Caco-2 (cell line): ENCODE measurements around the gene KIFC3. TPM values are rescaled to one million over a fixed set of nuclear protein-coding genes. Genes with fewer than 3 reads are reported as not detected.

Experiments
- BruUV-seq: library from RNA; stranded (reverse); fragments of 400-500 nt; replicated peaks from 2 replicates; lab custom pipeline; 2021; lab: Mats Ljungman, UMichigan
- CTCF ChIA-PET: fragments of 300-600 bp; sonication (Branson Sonifier 250); formaldehyde crosslinking; loops from one replicate; lab custom pipeline; 2022; ENCODE audit warnings: antibody characterized with exemption; lab: Charles Lee
- POLR2A ChIA-PET: fragments of 300-600 bp; sonication (Branson Sonifier 250); formaldehyde crosslinking; loops from one replicate; lab custom pipeline; 2022; ENCODE audit warnings: antibody characterized with exemption; lab: Charles Lee
- DNase-seq, 2 experiments: peaks; one replicate each; pipeline versions ENCODE4 v3.0.0 to v3.0.0-alpha.2; 2020 to 2022
- H3K27me3 ChIP-seq: replicated peaks from 2 replicates; pipeline ENCODE4 v1.6.0; 2011; ENCODE audit warnings: low read length; ENCODE audit not compliant: control insufficient read depth, insufficient read depth
- H3K36me3 ChIP-seq: 2 replicates; pipeline ENCODE4 v1.5.1; 2011; ENCODE audit warnings: low read length; ENCODE audit not compliant: control insufficient read depth, insufficient read depth
- H3K4me1 ChIP-seq: fragments of 250-450 bp; sonication (Bioruptor Pico); 2 replicates; pipeline ENCODE4 v1.5.1; 2020; ENCODE audit warnings: mild to moderate bottlenecking
- H3K4me3 ChIP-seq: 2 replicates; pipeline ENCODE4 v1.5.1; 2011; ENCODE audit warnings: low read depth, mild to moderate bottlenecking, control low read depth, low read length
- H3K9me3 ChIP-seq: fragments of 250-450 bp; sonication (Bioruptor Pico); 2 replicates; pipeline ENCODE4 v1.5.1; 2020; ENCODE audit warnings: mild to moderate bottlenecking, moderate library complexity
- H3K27ac Mint-ChIP-seq: one replicate; pipeline ENCODE4 v1.8.0; 2022; ENCODE audit warnings: mixed read lengths; ENCODE audit not compliant: unreplicated experiment
- H3K27me3 Mint-ChIP-seq: one replicate; pipeline ENCODE4 v1.8.0; 2022; ENCODE audit warnings: mixed read lengths; ENCODE audit not compliant: insufficient read depth, unreplicated experiment
- H3K36me3 Mint-ChIP-seq: one replicate; pipeline ENCODE4 v1.8.0; 2022; ENCODE audit warnings: mild to moderate bottlenecking, mixed read lengths; ENCODE audit not compliant: insufficient read depth, unreplicated experiment
- H3K4me1 Mint-ChIP-seq: one replicate; pipeline ENCODE4 v1.8.0; 2022; ENCODE audit warnings: low read depth, mixed read lengths; ENCODE audit not compliant: unreplicated experiment
- H3K4me3 Mint-ChIP-seq: one replicate; pipeline ENCODE4 v1.8.0; 2022; ENCODE audit warnings: mild to moderate bottlenecking, moderate library complexity, mixed read lengths; ENCODE audit not compliant: unreplicated experiment
- H3K9me3 Mint-ChIP-seq: one replicate; pipeline ENCODE4 v1.8.0; 2022; ENCODE audit warnings: mixed read lengths; ENCODE audit not compliant: unreplicated experiment
- CTCF ChIP-seq, 2 experiments: fragments of 200-600 bp in 1 of 2; IDR thresholded peaks; 1 replicate in 1 of 2; 2 replicates in 1 of 2; pipeline versions ENCODE4 v1.5.1 to v1.8.0; 2011 to 2022; ENCODE audit warnings: antibody characterized with exemption in 1 of 2, control low read depth in 1 of 2, inconsistent platforms in 1 of 2, low read depth in 1 of 2, low read length in 1 of 2, mild to moderate bottlenecking in 1 of 2, moderate library complexity in 1 of 2; ENCODE audit not compliant: insufficient read depth in 1 of 2, severe bottlenecking in 1 of 2, unreplicated experiment in 1 of 2
- intact Hi-C: fragments of 100-400 bp; cut with micrococcal nuclease; formaldehyde crosslinking; loops from one replicate; pipeline ENCODE4 v1.10.0; 2022; ENCODE audit not compliant: unreplicated experiment
- total RNA-seq: library from RNA; stranded (reverse); gene quantifications from 2 replicates; pipeline ENCODE4 v1.2.3, GENCODE V29; 2022

KIFC3 gene
- total RNA-seq, 1 experiment from 2014 or later: 103 TPM

GRCh38 chr16:57769541-57770145, 32.6 kb downstream of the KIFC3 start:
- no peaks in the 10 kb centered on the region for H3K9me3 Mint-ChIP-seq
- no peaks in the 10 kb centered on the region for H3K27me3 Mint-ChIP-seq

GRCh38 chr16:57766714-57767348, 35.5 kb downstream of the KIFC3 start:
- no peak overlapping the region for H3K27ac Mint-ChIP-seq
- intact Hi-C loops: no loop called here
- no peak for TF ChIP-seq CTCF (IDR thresholded peaks at IDR 0.05; ENCODE audit: insufficient read depth in 1 of 2, low read depth in 1 of 2, low read length in 1 of 2, severe bottlenecking in 1 of 2, unreplicated experiment in 1 of 2)
- no peaks in the 10 kb centered on the region for H3K4me1 ChIP-seq
- H3K9me3 ChIP-seq: no peaks in the 10 kb centered on the region
- no peaks in the 10 kb centered on the region for H3K27me3 ChIP-seq
- H3K4me3 Mint-ChIP-seq: no peak overlapping the region
- H3K4me3 ChIP-seq: no peak overlapping the region
- no TSS peak for BruUV-seq
- H3K36me3 ChIP-seq: peaks cover 3% of the 10 kb centered on the region
- H3K4me1 Mint-ChIP-seq: no peaks in the 10 kb centered on the region
- H3K9me3 Mint-ChIP-seq: no peaks in the 10 kb centered on the region
- CTCF ChIA-PET: no interaction called here
- H3K36me3 Mint-ChIP-seq: peaks cover 75% of the 10 kb centered on the region
- POLR2A ChIA-PET: no interaction called here
- DNase-seq: no peak
- H3K27me3 Mint-ChIP-seq: no peaks in the 10 kb centered on the region

More at GRCh38 chr16:57769541-57770145, 32.6 kb downstream of the KIFC3 start:
- CTCF ChIA-PET: interaction anchor here (0.6 kb wide), 1 partner anchor 33 kb away, joined by 3 read pairs; no protein-coding TSS in a partner anchor
- POLR2A ChIA-PET: no interaction called here
- DNase-seq: no peak
- intact Hi-C loops: no loop called here
- Histone ChIP-seq H3K4me1 (no peaks in the 10 kb centered on the region), H3K9me3 (no peaks in the 10 kb centered on the region), H3K27me3 (no peaks in the 10 kb centered on the region), H3K4me3 (no peak overlapping the region), H3K36me3 (peaks cover 3% of the 10 kb centered on the region)
- H3K27ac Mint-ChIP-seq: no peak overlapping the region
- peaks cover 49% of the 10 kb centered on the region for H3K36me3 Mint-ChIP-seq
- no peak for TF ChIP-seq CTCF (IDR thresholded peaks at IDR 0.05; ENCODE audit: insufficient read depth in 1 of 2, low read depth in 1 of 2, low read length in 1 of 2, severe bottlenecking in 1 of 2, unreplicated experiment in 1 of 2)
- no peak overlapping the region for H3K4me3 Mint-ChIP-seq
- no peaks in the 10 kb centered on the region for H3K4me1 Mint-ChIP-seq
- BruUV-seq: no TSS peak

GRCh38 chr16:57765160-57765728, 37.0 kb downstream of the KIFC3 start:
- Mint-ChIP-seq H3K4me1 (peaks cover 2% of the 10 kb centered on the region), H3K9me3 (no peaks in the 10 kb centered on the region), H3K27ac (no peak overlapping the region), H3K4me3 (no peak overlapping the region), H3K27me3 (no peaks in the 10 kb centered on the region), H3K36me3 (peaks cover 77% of the 10 kb centered on the region)
- DNase-seq: no peak
- CTCF ChIA-PET: interaction anchor here (0.7 kb wide), 1 partner anchor 268 kb away, joined by 4 read pairs; no protein-coding TSS in a partner anchor
- Histone ChIP-seq H3K4me1 (peaks cover 3% of the 10 kb centered on the region), H3K27me3 (no peaks in the 10 kb centered on the region), H3K9me3 (no peaks in the 10 kb centered on the region), H3K36me3 (peaks cover 3% of the 10 kb centered on the region), H3K4me3 (no peak overlapping the region)
- intact Hi-C loops: no loop called here
- POLR2A ChIA-PET: no interaction called here
- no peak for TF ChIP-seq CTCF (IDR thresholded peaks at IDR 0.05; ENCODE audit: insufficient read depth in 1 of 2, low read depth in 1 of 2, low read length in 1 of 2, severe bottlenecking in 1 of 2, unreplicated experiment in 1 of 2)
- BruUV-seq: no TSS peak
